ENCODE measurements around the gene HES7.

The HES7 gene

GRCh38 chr17:8138374-8138671 lies 14.4 kb upstream of the HES7 start:
- Mint-ChIP-seq H3K4me1 (no peaks in the 10 kb centered on the region), H3K27ac (no peak overlapping the region), H3K4me3 (no peak overlapping the region), H3K36me3 (ENCODE audit: low read depth) (peaks cover 17% of the 10 kb centered on the region), H3K27me3 (ENCODE audit: low read depth) (peaks cover 8% of the 10 kb centered on the region), H3K9me3 (no peaks in the 10 kb centered on the region)
- TF ChIP-seq CTCF (IDR thresholded peaks at IDR 0.05; ENCODE audit: unreplicated experiment in 3 of 3), result no peak

- Mint-ChIP-seq H3K4me1 (no peaks in the 10 kb centered on the region), H3K4me3 (no peak overlapping the region), H3K27me3 (ENCODE audit: low read depth) (peaks cover 11% of the 10 kb centered on the region), H3K27ac (no peak overlapping the region), H3K9me3 (no peaks in the 10 kb centered on the region), H3K36me3 (ENCODE audit: low read depth) (peaks cover 16% of the 10 kb centered on the region)
- no peak for TF ChIP-seq CTCF (IDR thresholded peaks at IDR 0.05; ENCODE audit: unreplicated experiment in 3 of 3)
Measured at GRCh38 chr17:8137645-8138373, 13.9 kb upstream of the HES7 start.

GRCh38 chr17:8133941-8134340 lies 10.0 kb upstream of the HES7 start:
- TF ChIP-seq CTCF (IDR thresholded peaks at IDR 0.05; ENCODE audit: unreplicated experiment in 3 of 3), result no peak
- Mint-ChIP-seq H3K36me3 (ENCODE audit: low read depth) (no peaks in the 10 kb centered on the region), H3K27ac (no peak overlapping the region), H3K9me3 (no peaks in the 10 kb centered on the region), H3K27me3 (ENCODE audit: low read depth) (peaks cover 25% of the 10 kb centered on the region), H3K4me1 (no peaks in the 10 kb centered on the region), H3K4me3 (no peak overlapping the region)

- no peaks in the 10 kb centered on the region for H3K4me1 Mint-ChIP-seq
Measured at GRCh38 chr17:8133399-8133798, 9.5 kb upstream of the HES7 start.

GRCh38 chr17:8131844-8132441 lies 8.0 kb upstream of the HES7 start:
- Mint-ChIP-seq H3K27ac (no peak overlapping the region), H3K9me3 (no peaks in the 10 kb centered on the region), H3K36me3 (ENCODE audit: low read depth) (no peaks in the 10 kb centered on the region), H3K27me3 (ENCODE audit: low read depth) (peaks cover 31% of the 10 kb centered on the region), H3K4me1 (peaks cover 5% of the 10 kb centered on the region), H3K4me3 (no peak overlapping the region)
- no peak for TF ChIP-seq CTCF (IDR thresholded peaks at IDR 0.05; ENCODE audit: unreplicated experiment in 3 of 3)

More at GRCh38 chr17:8133399-8133798, 9.5 kb upstream of the HES7 start:
- H3K36me3 Mint-ChIP-seq (ENCODE audit: low read depth), result no peaks in the 10 kb centered on the region
- no peak overlapping the region for H3K27ac Mint-ChIP-seq
- peaks cover 26% of the 10 kb centered on the region for H3K27me3 Mint-ChIP-seq (ENCODE audit: low read depth)
- no peak overlapping the region for H3K4me3 Mint-ChIP-seq
- H3K9me3 Mint-ChIP-seq, result no peaks in the 10 kb centered on the region
- no peak for TF ChIP-seq CTCF (IDR thresholded peaks at IDR 0.05; ENCODE audit: unreplicated experiment in 3 of 3)

Measured in nephron (organoid).